H1 (cell line): Measurements from ENCODE around the gene INPP4A.

Experiments used
- CEBPB ChIP-seq: IDR thresholded peaks from 2 replicates; pipeline ENCODE4 v1.6.1; 2012; ENCODE audit warnings: low read depth, low read length
- CHD2 ChIP-seq: IDR thresholded peaks from 2 replicates; pipeline ENCODE4 v1.6.1; 2012; ENCODE audit warnings: low read length, improper control_type of control experiment
- HDAC2 ChIP-seq, 2 experiments: fragments of 300-600 bp in 1 of 2; sonication (generic) in 1 of 2; IDR thresholded peaks; 2 replicates each; pipeline ENCODE4 v1.6.1; 2011 to 2012; ENCODE audit warnings: low read depth in 2 of 2, low read length in 2 of 2, mild to moderate bottlenecking in 2 of 2, moderate library complexity in 2 of 2, borderline replicate concordance in 1 of 2, inconsistent platforms in 1 of 2
- PHF8 ChIP-seq: fragments of 200-600 bp; sonication (generic); conservative IDR thresholded peaks from 2 replicates; pipeline ENCODE4 v1.7.1; 2012; ENCODE audit warnings: low read depth, mild to moderate bottlenecking, inconsistent platforms, low read length, moderate library complexity
- POLR2A ChIP-seq, 2 experiments: IDR thresholded peaks; 1 replicate in 1 of 2; 2 replicates in 1 of 2; pipeline ENCODE4 v1.6.1; 2011; ENCODE audit warnings: low read depth in 2 of 2, low read length in 2 of 2, mild to moderate bottlenecking in 2 of 2; ENCODE audit errors: control extremely low read depth in 1 of 2
- POLR2AphosphoS5 ChIP-seq: IDR thresholded peaks from 2 replicates; pipeline ENCODE4 v1.6.1; 2011; ENCODE audit warnings: low read depth, low read length
- RXRA ChIP-seq: IDR thresholded peaks from 2 replicates; pipeline ENCODE4 v1.6.1; 2011; ENCODE audit warnings: low read depth, mild to moderate bottlenecking, low read length, moderate library complexity; ENCODE audit not compliant: insufficient read depth
- TCF12 ChIP-seq: IDR thresholded peaks from 2 replicates; pipeline ENCODE4 v1.6.1; 2011; ENCODE audit warnings: low read depth, mild to moderate bottlenecking, low read length
- TF ChIP-seq, protein P1 (sequence below), 3 experiments: IDR thresholded peaks; 1 replicate in 2 of 3; 2 replicates in 1 of 3; pipeline versions ENCODE4 v1.5.1 to v1.6.1; 2011; ENCODE audit warnings: low read length in 3 of 3, mild to moderate bottlenecking in 3 of 3, inconsistent platforms in 2 of 3, low read depth in 1 of 3, moderate library complexity in 1 of 3; ENCODE audit not compliant: insufficient read depth in 1 of 3; ENCODE audit errors: control extremely low read depth in 1 of 3
- TF ChIP-seq, protein P2 (sequence below): IDR thresholded peaks from 2 replicates; pipeline ENCODE4 v1.6.1; 2011; ENCODE audit warnings: low read length, improper control_type of control experiment

DNA sequence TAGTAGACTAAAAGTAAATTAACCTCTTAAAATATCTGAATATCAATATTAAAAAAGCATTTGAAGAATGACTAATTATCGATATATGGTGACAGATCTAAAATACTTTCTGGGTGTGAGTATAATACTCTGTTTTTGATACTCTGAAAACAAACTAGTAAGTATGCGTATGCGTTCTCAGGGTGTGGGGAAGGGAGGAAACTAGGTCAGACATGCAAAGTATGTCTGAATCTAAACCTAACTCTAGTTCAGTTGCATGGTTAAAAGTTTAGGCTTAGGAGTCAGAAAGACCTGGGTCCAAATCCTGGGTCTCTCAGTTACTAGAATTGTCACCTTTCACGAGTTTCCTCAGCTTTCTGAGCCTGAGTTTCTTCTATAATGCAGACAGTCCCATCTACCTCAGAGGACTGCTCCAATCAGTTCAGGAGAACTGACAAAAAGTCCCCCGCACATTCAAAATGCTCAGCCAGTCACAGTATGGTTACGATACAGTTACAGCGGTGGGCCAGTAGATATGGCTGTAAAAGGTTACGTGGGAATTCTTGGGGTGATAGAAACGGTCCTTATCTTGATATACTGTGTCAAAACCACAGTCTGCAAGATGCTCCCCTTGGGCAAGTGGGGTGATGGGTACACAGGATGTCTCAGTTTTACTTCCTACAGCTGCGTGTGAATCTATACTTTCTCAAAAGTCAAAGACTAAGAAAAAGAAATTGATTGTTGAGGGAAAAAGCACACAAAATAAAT, 192.9 kb downstream of the INPP4A start:
- TF ChIP-seq POLR2AphosphoS5: no peak
- TF ChIP-seq, protein P1, sequence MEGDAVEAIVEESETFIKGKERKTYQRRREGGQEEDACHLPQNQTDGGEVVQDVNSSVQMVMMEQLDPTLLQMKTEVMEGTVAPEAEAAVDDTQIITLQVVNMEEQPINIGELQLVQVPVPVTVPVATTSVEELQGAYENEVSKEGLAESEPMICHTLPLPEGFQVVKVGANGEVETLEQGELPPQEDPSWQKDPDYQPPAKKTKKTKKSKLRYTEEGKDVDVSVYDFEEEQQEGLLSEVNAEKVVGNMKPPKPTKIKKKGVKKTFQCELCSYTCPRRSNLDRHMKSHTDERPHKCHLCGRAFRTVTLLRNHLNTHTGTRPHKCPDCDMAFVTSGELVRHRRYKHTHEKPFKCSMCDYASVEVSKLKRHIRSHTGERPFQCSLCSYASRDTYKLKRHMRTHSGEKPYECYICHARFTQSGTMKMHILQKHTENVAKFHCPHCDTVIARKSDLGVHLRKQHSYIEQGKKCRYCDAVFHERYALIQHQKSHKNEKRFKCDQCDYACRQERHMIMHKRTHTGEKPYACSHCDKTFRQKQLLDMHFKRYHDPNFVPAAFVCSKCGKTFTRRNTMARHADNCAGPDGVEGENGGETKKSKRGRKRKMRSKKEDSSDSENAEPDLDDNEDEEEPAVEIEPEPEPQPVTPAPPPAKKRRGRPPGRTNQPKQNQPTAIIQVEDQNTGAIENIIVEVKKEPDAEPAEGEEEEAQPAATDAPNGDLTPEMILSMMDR (IDR thresholded peaks at IDR 0.05; ENCODE audit: control extremely low read depth in 1 of 3, insufficient read depth in 1 of 3, low read depth in 1 of 3, low read length in 3 of 3): no peak
- TF ChIP-seq RXRA: no peak
- TF ChIP-seq, protein P2, sequence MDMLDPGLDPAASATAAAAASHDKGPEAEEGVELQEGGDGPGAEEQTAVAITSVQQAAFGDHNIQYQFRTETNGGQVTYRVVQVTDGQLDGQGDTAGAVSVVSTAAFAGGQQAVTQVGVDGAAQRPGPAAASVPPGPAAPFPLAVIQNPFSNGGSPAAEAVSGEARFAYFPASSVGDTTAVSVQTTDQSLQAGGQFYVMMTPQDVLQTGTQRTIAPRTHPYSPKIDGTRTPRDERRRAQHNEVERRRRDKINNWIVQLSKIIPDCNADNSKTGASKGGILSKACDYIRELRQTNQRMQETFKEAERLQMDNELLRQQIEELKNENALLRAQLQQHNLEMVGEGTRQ: no peak
- TF ChIP-seq TCF12: no peak
- no peak for TF ChIP-seq POLR2A (IDR thresholded peaks at IDR 0.05; ENCODE audit: control extremely low read depth in 1 of 2, low read depth in 2 of 2, low read length in 2 of 2)
- no peak for TF ChIP-seq PHF8
- TF ChIP-seq CHD2: no peak
- no peak for TF ChIP-seq CEBPB
- no peak for TF ChIP-seq HDAC2 (IDR thresholded peaks at IDR 0.05; ENCODE audit: borderline replicate concordance in 1 of 2, low read depth in 2 of 2, low read length in 2 of 2)
